HEK293 (cell line): ENCODE measurements around the gene ERF.

ENCODE experiments used
- KLF8 ChIP-seq: fragments of 450-650 bp; formaldehyde crosslinking; IDR thresholded peaks from 2 replicates; pipeline ENCODE4 v1.5.1; 2016; ENCODE audit warnings: missing biosample characterization, missing genetic modification characterization
- YY2 ChIP-seq: fragments of 450-650 bp; formaldehyde crosslinking; IDR thresholded peaks from 2 replicates; pipeline ENCODE4 v1.5.1; 2016; ENCODE audit warnings: missing biosample characterization, missing genetic modification characterization
- ZBTB17 ChIP-seq: fragments of 450-650 bp; formaldehyde crosslinking; IDR thresholded peaks from 2 replicates; pipeline ENCODE4 v1.5.1; 2016; ENCODE audit warnings: missing biosample characterization, missing genetic modification characterization
- ZFP3 ChIP-seq: fragments of 450-650 bp; formaldehyde crosslinking; IDR thresholded peaks from 2 replicates; pipeline ENCODE4 v1.5.1; 2016; ENCODE audit warnings: low read depth, missing biosample characterization, missing genetic modification characterization
- ZFP37 ChIP-seq: fragments of 450-650 bp; formaldehyde crosslinking; IDR thresholded peaks from 2 replicates; pipeline ENCODE4 v1.5.1; 2016; ENCODE audit warnings: missing biosample characterization, missing genetic modification characterization
- ZIC2 ChIP-seq: fragments of 450-650 bp; formaldehyde crosslinking; IDR thresholded peaks from 2 replicates; pipeline ENCODE4 v1.5.1; 2016; ENCODE audit warnings: missing biosample characterization, missing genetic modification characterization
- ZNF132 ChIP-seq: fragments of 450-650 bp; formaldehyde crosslinking; IDR thresholded peaks from 2 replicates; pipeline ENCODE4 v1.5.1; 2017; ENCODE audit warnings: missing biosample characterization, missing genetic modification characterization, borderline replicate concordance
- ZNF140 ChIP-seq: fragments of 450-650 bp; formaldehyde crosslinking; IDR thresholded peaks from 2 replicates; pipeline ENCODE4 v1.5.1; 2016; ENCODE audit warnings: missing biosample characterization, missing genetic modification characterization
- ZNF155 ChIP-seq: fragments of 450-650 bp; formaldehyde crosslinking; IDR thresholded peaks from 2 replicates; pipeline ENCODE4 v1.5.1; 2016; ENCODE audit warnings: missing biosample characterization, missing genetic modification characterization
- ZNF169 ChIP-seq: fragments of 450-650 bp; formaldehyde crosslinking; IDR thresholded peaks from 2 replicates; pipeline ENCODE4 v1.5.1; 2016; ENCODE audit warnings: missing biosample characterization, missing genetic modification characterization
- ZNF18 ChIP-seq: fragments of 450-650 bp; formaldehyde crosslinking; IDR thresholded peaks from 2 replicates; pipeline ENCODE4 v1.5.1; 2016; ENCODE audit warnings: missing biosample characterization, missing genetic modification characterization
- ZNF19 ChIP-seq: fragments of 450-650 bp; formaldehyde crosslinking; IDR thresholded peaks from 2 replicates; pipeline ENCODE4; 2016; ENCODE audit warnings: missing biosample characterization, missing genetic modification characterization, low read depth
- ZNF23 ChIP-seq: fragments of 450-650 bp; formaldehyde crosslinking; IDR thresholded peaks from 2 replicates; pipeline ENCODE4 v1.5.1; 2016; ENCODE audit warnings: missing biosample characterization, missing genetic modification characterization, borderline replicate concordance
- ZNF239 ChIP-seq: fragments of 450-650 bp; formaldehyde crosslinking; IDR thresholded peaks from 2 replicates; pipeline ENCODE4 v1.5.1; 2016; ENCODE audit warnings: missing biosample characterization, missing genetic modification characterization
- ZNF248 ChIP-seq: fragments of 450-650 bp; formaldehyde crosslinking; IDR thresholded peaks from 2 replicates; pipeline ENCODE4 v1.5.1; 2017; ENCODE audit warnings: missing biosample characterization, missing genetic modification characterization
- ZNF292 ChIP-seq: fragments of 450-650 bp; formaldehyde crosslinking; IDR thresholded peaks from 2 replicates; pipeline ENCODE4 v1.5.1; 2016; ENCODE audit warnings: low read depth, missing biosample characterization, missing genetic modification characterization, borderline replicate concordance
- ZNF350 ChIP-seq: fragments of 450-650 bp; formaldehyde crosslinking; IDR thresholded peaks from 2 replicates; pipeline ENCODE4 v1.5.0; 2017; ENCODE audit warnings: missing biosample characterization, mild to moderate bottlenecking, missing genetic modification characterization
- ZNF391 ChIP-seq: fragments of 450-650 bp; formaldehyde crosslinking; IDR thresholded peaks from 2 replicates; pipeline ENCODE4 v1.5.1; 2016; ENCODE audit warnings: low read depth, missing biosample characterization, missing genetic modification characterization, borderline replicate concordance
- ZNF529 ChIP-seq: fragments of 450-650 bp; formaldehyde crosslinking; IDR thresholded peaks from 2 replicates; pipeline ENCODE4 v1.5.1; 2017; ENCODE audit warnings: missing genetic modification characterization, missing biosample characterization; ENCODE audit not compliant: insufficient replicate concordance
- ZNF585B ChIP-seq: fragments of 450-650 bp; formaldehyde crosslinking; IDR thresholded peaks from 2 replicates; pipeline ENCODE4 v1.5.1; 2016; ENCODE audit warnings: missing biosample characterization, missing genetic modification characterization
- ZNF639 ChIP-seq: fragments of 450-650 bp; formaldehyde crosslinking; IDR thresholded peaks from 2 replicates; pipeline ENCODE4 v1.5.1; 2016; ENCODE audit warnings: missing biosample characterization, missing genetic modification characterization
- ZNF654 ChIP-seq: fragments of 450-650 bp; formaldehyde crosslinking; IDR thresholded peaks from 2 replicates; pipeline ENCODE4 v1.5.1; 2016; ENCODE audit warnings: low read depth, missing biosample characterization, missing genetic modification characterization
- ZNF658 ChIP-seq: fragments of 450-650 bp; formaldehyde crosslinking; IDR thresholded peaks from 2 replicates; pipeline ENCODE4; 2016; ENCODE audit warnings: missing biosample characterization, missing genetic modification characterization
- ZNF660 ChIP-seq: fragments of 450-650 bp; IDR thresholded peaks from 2 replicates; pipeline ENCODE4 v1.5.1; 2018; ENCODE audit warnings: missing biosample characterization, mild to moderate bottlenecking, missing genetic modification characterization
- ZNF704 ChIP-seq: fragments of 450-650 bp; formaldehyde crosslinking; IDR thresholded peaks from 2 replicates; pipeline ENCODE4 v1.5.1; 2016; ENCODE audit warnings: missing biosample characterization, missing genetic modification characterization
- ZNF747 ChIP-seq: fragments of 450-650 bp; formaldehyde crosslinking; IDR thresholded peaks from 2 replicates; pipeline ENCODE4 v1.5.1; 2016; ENCODE audit warnings: missing biosample characterization, missing genetic modification characterization
- ZNF76 ChIP-seq: fragments of 450-650 bp; formaldehyde crosslinking; IDR thresholded peaks from 2 replicates; pipeline ENCODE4; 2016; ENCODE audit warnings: low read depth, missing biosample characterization, missing genetic modification characterization, borderline replicate concordance
- ZNF768 ChIP-seq: fragments of 450-650 bp; formaldehyde crosslinking; IDR thresholded peaks from 2 replicates; pipeline ENCODE4 v1.5.1; 2018; ENCODE audit warnings: missing biosample characterization, mild to moderate bottlenecking, missing genetic modification characterization
- ZNF776 ChIP-seq: fragments of 450-650 bp; formaldehyde crosslinking; IDR thresholded peaks from 2 replicates; pipeline ENCODE4 v1.5.0; 2017; ENCODE audit warnings: missing biosample characterization, missing genetic modification characterization, borderline replicate concordance
- ZSCAN30 ChIP-seq: fragments of 450-650 bp; IDR thresholded peaks from 2 replicates; pipeline ENCODE4 v1.5.1; 2018; ENCODE audit warnings: missing biosample characterization, mild to moderate bottlenecking, missing genetic modification characterization, moderate library complexity
- TF ChIP-seq, protein P1 (sequence below): fragments of 450-650 bp; formaldehyde crosslinking; IDR thresholded peaks from 2 replicates; pipeline ENCODE4 v1.5.1; 2016; ENCODE audit warnings: missing biosample characterization, missing genetic modification characterization, borderline replicate concordance
- TF ChIP-seq, protein P2 (sequence below): fragments of 450-650 bp; formaldehyde crosslinking; IDR thresholded peaks from 2 replicates; pipeline ENCODE4 v1.5.1; 2016; ENCODE audit warnings: missing biosample characterization, missing genetic modification characterization

The ERF gene

GRCh38 chr19:42252365-42253244 lies 2.3 kb downstream of the ERF start (continued):
- TF ChIP-seq ZNF658 (no peak), YY2 (tag by site-specific recombination) (no peak; the same call in 1 of the 2 replicates), ZNF585B (no peak), ZNF660 (tag by site-specific recombination) (peak; percentile 63), ZSCAN30 (tag by site-specific recombination) (0 out of 2 replicates have a peak, but pooled peaks have one; percentile 34), ZNF132 (tag by site-specific recombination) (no peak), ZNF292 (tag by site-specific recombination) (no peak), ZNF768 (tag by site-specific recombination) (no peak), ZNF391 (tag by site-specific recombination) (peak; percentile 47; the same call in 1 of the 2 replicates), ZNF747 (tag by site-specific recombination) (no peak), ZNF776 (tag by site-specific recombination) (no peak), ZNF529 (tag by site-specific recombination) (no peak), ZNF654 (tag by site-specific recombination) (no peak), ZNF19 (tag by site-specific recombination) (no peak), ZNF76 (no peak), ZFP3 (tag by site-specific recombination) (no peak), ZBTB17 (tag by site-specific recombination) (no peak), ZNF155 (no peak), KLF8 (tag by site-specific recombination) (peak; percentile 12; the same call in 1 of the 2 replicates), ZNF639 (tag by site-specific recombination) (peak; percentile 21; the same call in 1 of the 2 replicates), ZNF18 (tag by site-specific recombination) (no peak), ZNF248 (no peak), ZNF23 (tag by site-specific recombination) (no peak), ZFP37 (tag by site-specific recombination) (no peak), ZNF704 (tag by site-specific recombination) (no peak), ZNF140 (tag by site-specific recombination) (no peak), ZNF169 (tag by site-specific recombination) (no peak; the same call in 1 of the 2 replicates), ZNF239 (tag by site-specific recombination) (no peak; the same call in 1 of the 2 replicates), ZNF350 (tag by site-specific recombination) (no peak), ZIC2 (tag by site-specific recombination) (no peak)
- TF ChIP-seq, protein P1, sequence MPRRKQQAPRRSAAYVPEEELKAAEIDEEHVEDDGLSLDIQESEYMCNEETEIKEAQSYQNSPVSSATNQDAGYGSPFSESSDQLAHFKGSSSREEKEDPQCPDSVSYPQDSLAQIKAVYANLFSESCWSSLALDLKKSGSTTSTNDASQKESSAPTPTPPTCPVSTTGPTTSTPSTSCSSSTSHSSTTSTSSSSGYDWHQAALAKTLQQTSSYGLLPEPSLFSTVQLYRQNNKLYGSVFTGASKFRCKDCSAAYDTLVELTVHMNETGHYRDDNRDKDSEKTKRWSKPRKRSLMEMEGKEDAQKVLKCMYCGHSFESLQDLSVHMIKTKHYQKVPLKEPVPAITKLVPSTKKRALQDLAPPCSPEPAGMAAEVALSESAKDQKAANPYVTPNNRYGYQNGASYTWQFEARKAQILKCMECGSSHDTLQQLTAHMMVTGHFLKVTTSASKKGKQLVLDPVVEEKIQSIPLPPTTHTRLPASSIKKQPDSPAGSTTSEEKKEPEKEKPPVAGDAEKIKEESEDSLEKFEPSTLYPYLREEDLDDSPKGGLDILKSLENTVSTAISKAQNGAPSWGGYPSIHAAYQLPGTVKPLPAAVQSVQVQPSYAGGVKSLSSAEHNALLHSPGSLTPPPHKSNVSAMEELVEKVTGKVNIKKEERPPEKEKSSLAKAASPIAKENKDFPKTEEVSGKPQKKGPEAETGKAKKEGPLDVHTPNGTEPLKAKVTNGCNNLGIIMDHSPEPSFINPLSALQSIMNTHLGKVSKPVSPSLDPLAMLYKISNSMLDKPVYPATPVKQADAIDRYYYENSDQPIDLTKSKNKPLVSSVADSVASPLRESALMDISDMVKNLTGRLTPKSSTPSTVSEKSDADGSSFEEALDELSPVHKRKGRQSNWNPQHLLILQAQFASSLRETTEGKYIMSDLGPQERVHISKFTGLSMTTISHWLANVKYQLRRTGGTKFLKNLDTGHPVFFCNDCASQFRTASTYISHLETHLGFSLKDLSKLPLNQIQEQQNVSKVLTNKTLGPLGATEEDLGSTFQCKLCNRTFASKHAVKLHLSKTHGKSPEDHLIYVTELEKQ (tag by site-specific recombination), result no peak
- TF ChIP-seq, protein P2, sequence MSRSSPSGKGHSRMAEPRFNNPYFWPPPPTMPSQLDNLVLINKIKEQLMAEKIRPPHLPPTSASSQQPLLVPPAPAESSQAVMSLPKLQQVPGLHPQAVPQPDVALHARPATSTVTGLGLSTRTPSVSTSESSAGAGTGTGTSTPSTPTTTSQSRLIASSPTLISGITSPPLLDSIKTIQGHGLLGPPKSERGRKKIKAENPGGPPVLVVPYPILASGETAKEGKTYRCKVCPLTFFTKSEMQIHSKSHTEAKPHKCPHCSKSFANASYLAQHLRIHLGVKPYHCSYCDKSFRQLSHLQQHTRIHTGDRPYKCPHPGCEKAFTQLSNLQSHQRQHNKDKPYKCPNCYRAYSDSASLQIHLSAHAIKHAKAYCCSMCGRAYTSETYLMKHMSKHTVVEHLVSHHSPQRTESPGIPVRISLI (tag by site-specific recombination), result no peak
